HG03045 (cell line): ENCODE results near the gene HIPK2.

ENCODE experiments used
- ATAC-seq: cut with Tn5 transposase; IDR thresholded peaks from one replicate; pipeline ENCODE4 v1.9.1; 2021; ENCODE audit warnings: mild to moderate bottlenecking, moderate library complexity; ENCODE audit not compliant: unreplicated experiment

The HIPK2 gene

DNA sequence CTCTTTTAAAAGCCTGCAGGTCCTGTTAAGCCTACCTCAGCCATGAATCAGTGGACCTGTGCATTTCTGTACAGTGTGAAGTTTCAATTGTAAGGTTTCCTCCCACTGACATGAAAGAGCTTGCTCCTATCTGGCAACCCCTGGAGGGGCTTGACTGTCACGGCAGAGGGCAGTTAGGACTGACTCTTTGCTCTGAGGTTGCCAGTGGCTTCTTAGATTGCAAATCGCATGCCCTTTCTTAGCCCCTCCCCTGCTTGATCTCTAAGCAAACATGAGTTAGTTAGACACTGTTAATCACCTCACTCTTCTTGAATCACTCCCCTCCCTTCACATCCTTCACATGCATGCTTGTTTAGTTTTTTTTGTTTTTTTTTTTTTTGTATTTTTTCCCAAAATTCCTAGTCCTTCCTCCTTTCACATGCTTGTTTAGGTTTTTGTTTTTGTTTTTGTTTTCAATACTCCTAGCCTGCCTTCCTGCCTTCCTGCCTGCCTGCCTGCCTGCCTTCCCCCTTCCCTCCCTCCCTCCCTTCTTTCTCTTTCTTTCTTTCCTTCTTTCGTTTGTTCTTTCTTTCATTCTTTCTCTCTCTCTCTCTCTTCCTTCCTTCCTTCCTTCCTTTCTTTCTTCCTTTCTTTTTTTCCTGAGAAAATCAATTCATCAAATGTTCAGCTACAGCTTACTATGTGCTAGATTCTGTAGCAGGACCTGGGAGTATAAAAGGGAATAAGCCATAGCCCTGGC, 6.0 kb upstream of the HIPK2 start:
- ATAC-seq = no peak

DNA sequence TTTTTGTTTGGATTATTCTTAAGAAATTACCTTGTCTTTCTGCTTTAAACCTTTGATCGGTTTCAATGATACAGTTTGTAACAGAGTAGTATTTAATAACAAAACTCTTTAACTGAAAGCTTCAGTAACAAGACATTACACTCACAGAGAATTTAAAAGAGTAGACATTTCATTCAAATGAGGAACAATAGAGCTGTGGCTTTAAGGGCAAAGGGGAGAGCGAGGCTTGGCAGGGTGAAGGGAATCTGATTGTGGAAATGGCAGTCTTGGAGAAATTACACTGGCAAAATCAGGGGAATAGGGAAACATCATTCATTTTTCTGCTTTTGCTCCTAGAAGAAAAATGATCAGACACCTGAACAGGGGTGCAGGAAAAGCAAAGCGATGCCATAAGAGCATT, 5.1 kb upstream of the HIPK2 start:
- ATAC-seq = no peak

DNA sequence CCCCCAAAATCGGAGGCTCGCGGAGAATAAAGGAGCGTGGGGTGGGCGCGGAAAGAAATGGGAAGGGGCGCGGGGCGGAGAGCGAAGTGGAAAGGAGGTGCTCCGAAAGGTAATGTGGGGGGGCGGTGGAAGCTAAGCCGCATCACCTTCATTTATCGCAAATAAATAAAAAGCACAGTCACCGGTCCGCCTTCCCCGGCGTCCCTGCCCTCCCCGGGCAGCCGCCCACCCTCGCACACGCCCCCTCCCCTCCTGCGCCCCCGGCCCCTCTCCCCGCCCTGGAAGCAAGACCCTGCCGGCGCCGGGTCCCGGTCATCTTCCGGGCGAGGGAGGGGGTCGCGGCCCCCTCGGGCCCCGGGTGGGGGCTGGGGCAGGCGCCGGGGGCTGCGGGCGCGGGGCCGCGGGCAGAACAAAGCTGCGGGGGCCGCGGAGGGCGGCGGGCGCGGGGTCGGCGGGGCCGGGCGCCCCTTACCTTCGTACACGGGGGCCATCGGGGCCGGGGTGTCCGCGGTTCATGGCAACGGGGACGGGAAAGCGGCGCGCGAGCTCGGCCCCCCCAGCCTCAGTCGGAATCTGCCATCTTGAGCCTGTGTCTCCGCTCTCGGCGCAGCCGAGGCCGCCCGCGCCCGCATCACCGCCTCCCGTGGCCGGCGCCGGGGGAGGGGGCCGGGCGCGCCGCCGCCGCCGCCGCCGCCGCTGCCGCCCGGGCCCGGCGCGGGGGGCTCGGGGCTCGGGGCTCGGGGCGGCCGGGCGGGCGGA, 486 bp downstream of the HIPK2 start:
- peak; percentile 19 for ATAC-seq

DNA sequence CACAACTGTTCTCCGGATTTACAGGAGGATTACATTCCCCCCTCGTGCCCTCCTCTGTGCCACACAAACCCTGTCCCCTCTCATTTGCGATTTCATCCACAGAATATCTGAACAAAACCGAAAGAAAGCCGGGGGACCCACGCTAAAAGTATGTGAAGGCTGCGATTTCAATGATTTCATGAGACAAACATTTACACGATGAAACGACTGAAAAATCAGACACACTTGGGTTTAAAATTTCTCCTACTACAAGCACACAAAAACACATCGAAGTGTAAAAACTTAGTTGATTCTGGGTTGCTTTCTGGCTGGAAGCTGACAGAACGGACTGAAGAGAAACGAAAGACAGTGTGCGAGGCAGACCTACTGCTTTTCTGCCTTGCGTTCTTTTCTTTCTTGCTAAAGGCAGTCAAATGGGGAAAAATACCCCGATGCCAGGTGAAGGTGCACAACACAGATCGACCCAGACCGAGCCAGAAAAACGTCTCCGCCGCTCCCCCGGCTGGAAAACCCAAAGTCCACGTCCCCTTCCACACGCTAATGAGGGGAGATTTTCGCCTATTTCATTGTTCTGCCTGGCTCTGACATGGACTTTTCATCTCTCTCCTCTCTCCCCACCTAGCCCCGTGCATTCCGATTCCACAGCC, 1.2 kb downstream of the HIPK2 start:
- no peak for ATAC-seq

DNA sequence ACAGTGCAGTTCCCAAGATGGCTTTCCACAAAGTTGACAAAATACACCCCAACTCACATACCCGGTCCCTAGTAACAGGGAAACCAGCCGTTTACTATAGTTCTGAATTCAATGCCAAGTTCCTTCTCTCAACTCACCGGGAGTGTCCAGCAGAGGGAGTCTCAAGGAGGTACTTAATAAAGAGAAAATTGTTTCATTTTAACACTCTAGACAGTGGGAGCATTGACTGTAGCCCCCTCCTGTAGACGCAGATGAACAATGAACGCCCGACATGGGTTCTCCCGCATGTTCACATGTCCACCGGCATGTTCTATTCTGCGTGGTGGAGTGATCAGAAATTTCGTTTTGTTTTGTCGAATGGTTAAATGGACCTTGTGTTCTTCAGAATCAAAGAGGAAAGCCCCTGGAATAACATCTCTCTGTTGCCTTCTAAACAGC, 1.9 kb downstream of the HIPK2 start:
- no peak for ATAC-seq

DNA sequence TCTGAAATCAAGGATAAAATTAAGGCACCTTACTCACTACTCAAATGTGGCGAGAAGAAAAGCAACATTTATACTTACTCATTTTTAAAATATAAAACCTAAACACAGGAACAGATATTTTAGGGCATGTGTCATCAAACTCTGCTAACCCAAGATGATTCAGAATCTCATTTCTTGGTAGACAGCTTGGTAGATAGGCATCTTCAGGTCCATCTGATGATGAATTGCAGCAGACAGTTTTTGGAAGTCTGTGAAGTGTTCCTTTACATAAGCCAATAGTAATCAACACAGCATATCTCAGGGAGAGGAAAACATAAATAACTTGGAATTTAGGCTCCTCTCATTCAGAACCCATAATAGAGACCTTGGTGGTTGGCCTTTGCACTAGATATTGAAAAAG, 3.4 kb downstream of the HIPK2 start:
- no peak for ATAC-seq

DNA sequence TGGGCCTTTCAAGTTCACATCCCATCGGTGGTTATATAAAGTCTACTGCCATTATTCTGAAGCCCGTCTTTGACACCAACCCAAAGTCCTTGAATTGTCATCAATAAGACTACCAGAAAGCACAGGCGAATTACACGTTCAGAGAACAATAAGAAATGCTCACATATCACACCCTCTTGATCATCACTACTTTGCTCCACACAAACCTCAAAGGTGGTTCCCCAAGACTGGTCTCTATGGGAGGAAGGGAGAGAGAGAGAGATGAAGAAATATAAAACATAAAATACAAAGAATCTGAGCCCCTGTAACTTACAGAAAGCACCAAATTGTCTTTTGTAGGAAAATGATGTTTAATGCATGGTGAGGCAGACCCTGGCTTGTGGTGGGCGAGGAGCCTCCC, 4.4 kb downstream of the HIPK2 start:
- ATAC-seq = no peak

DNA sequence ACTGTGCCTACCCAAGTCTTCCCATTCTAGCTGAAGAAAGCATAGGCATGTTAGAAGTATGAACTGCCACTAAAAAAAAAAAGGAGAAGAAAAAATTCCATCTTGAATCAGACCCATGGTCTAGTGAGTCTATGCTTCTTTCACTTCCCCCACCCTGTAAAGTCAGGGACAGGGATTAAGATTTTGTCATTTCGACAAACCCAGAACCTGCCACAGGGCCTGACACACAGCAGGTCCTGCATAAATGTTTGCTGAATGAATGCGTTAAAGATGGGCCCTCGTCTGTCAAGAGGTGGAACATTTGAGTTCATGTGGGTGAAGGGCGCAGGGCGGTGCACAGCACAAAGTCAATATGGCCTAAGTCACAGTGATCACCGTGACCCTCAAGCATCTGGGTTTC, 4.9 kb downstream of the HIPK2 start:
- no peak for ATAC-seq

DNA sequence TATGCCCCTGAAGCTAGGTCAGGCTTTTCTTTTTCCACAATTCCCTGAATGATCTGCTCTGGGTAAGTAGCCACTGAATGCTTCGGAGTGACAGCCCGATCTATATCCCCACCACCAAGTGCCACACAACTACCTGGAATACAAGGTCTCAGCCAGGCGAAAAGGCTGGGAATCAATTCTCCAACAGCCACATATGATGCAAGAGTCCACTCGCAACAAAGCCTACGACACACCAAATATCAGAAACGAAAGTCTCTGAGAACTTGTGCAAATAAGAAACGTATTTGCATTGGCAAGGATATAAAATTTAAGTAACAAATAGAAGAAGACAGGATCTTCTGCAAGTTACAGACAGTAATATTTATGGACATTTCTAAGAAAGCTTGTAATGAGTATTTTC, 5.7 kb downstream of the HIPK2 start:
- ATAC-seq = no peak

DNA sequence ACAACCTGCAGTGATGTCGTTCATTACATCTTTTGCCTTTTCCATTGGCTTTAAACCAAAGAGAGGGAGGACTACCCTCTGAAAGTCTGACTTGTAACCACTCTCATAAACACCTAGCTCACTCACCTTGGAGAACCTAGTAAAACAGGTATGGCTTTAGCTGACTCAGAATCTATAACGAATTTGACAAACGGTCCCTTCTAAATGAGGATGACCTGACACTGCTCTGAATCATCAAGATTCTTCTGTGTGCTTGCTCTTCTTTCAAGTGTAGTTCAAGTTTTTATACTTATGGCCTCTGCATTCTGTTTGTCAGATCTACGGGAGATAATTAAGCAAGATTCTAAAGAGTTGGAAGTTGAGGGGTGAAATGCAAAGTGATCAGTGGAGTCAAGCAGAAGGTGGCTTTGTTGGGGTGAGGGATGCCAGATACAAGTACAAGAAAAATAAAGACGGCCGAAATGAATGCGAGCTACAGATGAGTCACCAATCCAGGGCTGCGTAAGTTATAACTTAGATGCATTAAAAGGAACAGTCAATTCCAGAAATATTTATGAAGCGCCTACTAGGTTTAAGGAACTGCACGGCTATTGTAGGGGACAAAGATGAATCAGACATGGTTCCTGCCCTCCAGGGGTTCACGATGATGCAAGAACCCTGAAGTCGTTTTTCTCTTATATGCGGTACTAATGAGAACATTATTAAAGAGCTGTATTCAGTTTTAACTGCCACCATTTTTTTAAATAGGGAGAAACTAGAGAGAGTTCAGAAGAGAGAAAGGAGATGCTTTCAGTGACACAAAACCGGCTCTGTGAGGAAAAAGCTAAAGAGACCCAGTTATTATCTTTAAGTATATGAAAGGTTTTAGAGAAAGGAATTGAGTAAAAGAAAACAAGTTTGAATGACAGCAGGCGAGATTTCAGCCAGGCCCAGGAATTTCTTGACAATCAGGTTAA, 6.5 kb downstream of the HIPK2 start:
- ATAC-seq = no peak

DNA sequence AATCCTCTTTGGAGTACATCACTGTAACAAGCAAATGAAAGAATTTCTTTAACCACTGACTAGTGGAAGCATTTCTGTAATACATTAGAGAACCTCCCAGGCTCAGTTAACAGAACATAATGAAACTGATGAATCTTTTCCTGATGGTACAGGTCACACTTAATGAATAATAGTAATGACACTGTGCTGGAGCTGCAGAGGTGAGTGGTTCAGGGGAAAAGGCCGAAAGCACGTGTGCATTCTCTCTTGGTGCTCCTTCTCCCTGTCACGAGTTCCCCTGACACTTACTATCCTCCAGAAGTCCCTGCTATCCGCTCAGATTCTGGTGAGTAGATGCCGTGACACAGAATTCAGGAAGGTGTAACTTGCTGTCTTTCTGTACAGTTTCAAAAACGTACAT, 8.0 kb downstream of the HIPK2 start:
- ATAC-seq = no peak

DNA sequence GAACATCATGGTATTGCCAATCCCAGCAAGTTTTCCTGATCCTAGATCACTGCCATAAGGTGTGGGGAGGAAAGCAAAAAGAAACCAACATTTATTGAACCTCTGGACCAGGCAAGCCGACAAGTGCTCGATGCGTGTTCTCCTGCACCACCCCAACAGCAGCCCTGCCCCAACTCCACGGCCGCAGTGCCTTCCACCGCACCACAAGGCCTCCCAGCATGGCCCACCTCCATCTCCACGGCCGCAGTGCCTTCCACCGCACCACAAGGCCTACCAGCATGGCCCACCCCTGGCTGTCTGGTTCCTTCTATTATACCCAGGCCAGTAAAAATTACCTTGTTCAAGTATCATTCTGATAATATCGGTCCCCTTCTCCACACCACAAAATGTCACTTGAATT, 8.7 kb downstream of the HIPK2 start:
- no peak for ATAC-seq

DNA sequence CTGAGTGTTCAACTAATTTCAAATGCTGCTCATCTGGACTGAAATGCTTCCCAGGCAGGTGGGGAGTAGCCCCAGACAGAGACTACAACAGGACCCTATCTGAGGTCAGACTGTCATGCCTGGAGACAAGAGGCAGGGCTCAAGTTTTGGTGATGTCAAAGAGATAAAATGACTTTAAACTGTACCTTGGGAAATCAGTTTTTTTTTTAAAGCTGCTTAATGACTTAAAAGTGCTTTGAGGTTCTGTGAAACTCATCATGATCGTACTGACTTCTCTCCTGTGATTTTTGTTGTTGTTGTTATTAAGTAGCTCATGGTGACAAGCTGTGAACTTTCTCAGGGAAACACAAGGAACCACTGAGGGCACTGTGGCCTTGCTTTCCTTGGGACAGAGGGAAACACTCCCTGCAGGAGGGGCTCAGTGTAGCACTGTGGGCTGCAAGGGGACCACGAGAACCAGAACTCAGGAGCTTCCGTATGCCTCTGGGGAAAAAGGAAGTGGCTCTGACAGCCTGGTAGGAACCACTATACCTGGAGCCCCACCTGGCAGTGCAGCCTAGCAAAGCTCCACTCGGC, 9.5 kb downstream of the HIPK2 start:
- ATAC-seq = no peak

DNA sequence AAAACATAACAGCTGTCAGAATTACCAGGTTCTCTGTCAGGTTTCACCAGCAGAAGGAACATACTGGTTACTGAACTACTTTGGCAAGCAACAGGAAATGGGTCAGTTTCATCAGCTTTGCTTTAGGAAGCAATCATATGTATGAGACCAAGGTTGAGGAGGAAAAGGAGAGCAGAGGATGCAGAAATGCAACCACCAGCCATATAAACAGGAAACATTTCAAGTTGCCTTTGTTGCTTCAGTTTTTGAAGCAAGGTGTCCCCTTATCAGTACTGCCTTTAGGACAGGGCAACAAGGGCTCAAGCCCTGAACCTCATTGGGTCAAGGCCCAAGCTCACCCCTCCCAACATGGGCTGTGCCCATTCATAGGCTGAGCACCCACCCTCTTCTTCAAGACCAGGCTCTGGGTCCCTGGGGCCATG, 10.2 kb downstream of the HIPK2 start:
- peak; percentile 77 for ATAC-seq

DNA sequence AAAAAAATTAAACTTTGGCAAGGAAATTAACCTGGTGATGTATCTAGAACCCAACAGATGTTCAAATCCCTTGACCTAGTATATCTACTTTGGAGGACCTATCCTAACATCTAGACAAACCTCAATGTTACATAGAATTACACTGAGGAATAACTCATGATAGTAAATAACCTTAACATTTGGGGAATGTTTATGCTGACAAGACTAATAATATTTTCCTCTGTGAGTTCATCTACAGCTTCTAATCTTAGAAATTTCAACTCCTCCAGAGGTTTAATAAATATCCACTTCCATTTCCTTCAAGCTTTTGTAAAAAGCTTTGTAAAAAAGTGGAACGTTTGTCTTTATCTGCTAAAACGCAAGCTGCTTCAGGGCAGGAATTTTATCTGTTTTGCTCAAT, 12.7 kb downstream of the HIPK2 start:
- ATAC-seq = no peak

DNA sequence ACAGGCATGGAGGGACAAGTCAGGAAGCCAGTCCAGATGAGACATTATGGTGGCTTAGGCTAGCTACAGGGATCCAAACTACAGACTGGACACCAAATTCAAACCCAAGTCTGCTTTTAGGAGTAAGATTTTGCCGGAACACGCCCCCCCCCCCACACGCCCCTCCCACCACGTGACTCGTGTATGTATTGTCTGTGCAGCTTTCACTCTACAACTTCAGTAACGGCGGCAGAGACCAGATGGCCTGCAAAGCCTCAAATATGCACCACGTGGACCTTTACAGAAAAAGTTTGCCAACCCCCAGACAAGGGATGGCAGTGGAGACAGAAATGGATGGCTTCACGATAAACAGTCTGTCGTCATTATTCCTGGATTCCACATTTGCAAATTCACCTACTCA, 14.5 kb downstream of the HIPK2 start:
- ATAC-seq = no peak

DNA sequence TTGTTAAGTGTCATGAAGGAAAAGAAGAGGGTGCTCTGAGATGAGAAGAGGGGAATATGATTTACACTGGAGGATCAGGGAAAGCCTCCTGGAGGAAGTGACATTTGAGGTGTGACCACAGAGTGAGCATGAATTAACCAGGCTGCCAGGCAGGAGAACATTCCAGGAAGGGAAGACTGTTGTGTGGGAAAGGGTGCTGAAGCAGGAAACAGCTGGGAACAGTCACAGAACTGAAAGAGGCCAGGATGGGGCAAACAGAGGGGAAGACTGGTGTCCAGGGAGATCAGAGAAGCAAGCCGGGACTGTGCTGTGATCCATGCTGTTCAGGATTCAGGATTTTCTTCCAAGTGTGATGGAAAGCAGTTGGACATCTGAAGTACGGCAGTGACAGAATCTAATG, 14.9 kb downstream of the HIPK2 start:
- no peak for ATAC-seq

DNA sequence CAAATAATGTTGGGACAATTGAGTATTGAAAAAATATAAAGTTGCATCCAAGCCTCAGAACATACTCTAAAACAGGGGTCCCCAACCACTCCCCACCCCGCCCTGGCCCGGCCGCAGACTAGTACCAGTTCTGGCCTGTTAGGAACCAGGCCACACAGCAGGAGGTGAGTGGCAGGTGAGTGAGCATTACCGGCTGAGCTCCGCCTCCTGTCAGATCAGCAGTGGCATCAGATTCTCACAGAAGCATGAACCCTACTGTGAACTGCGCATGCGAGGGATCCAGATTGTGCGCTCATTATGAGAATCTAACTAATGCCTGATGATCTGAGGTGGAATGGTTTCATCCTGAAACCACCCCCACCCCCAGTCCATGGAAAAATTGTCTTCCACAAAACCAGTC, 19.4 kb downstream of the HIPK2 start:
- no peak for ATAC-seq

DNA sequence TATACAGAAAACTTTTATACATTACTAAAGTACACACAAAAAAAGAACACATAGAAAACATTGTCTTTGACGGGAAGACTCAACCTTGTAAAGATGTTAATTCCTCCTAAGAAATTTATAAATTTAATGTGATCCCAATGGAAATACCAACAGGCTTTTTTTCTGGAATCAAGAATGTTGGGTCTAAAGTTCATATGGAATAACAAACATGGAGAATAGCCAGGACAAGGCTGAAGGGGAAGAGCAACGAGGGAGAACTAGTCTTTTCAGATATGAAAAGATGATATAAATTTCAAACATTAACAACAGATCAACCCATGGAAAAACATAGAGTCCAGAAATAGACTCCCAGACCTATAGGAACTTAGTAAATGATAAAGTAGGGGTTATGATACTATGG, 19.8 kb downstream of the HIPK2 start:
- no peak for ATAC-seq

DNA sequence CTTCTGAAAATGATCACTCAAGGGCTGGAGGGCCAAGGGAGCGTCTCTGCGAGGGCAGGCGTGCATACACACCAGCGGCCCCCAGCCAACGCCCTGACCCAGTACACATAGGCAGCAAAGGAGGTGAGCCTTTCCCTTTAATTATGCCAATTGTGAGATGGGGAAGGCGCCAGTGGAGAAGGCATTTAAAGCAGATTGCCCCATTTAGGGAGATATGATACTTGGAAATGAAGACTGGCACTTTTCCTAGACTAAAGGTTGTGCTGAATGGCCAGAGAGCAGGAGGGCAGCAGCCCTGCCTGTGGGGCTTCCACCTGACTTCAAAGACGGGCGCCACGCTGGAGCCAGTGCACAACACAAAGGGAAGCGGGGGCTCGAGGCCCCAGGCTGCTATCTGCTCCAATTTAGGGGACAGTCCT, 24.1 kb downstream of the HIPK2 start:
- no peak for ATAC-seq
